Measurements from ENCODE around the gene EMD. TPM values are rescaled to one million over a fixed set of nuclear protein-coding genes. Genes with fewer than 3 reads are reported as not detected.
A peak's percentile ranks its signal among the peaks of the same experiment; 100 is the strongest.

The EMD gene
- total and polyA plus RNA-seq, 2 of the 13 experiments (the other 11 are each of a cell fraction or from before 2014, with no cell fraction given), result 14.5 to 14.9 TPM

GRCh38 chrX:154358829-154359228 is 20.3 kb upstream of the EMD start:
- Histone ChIP-seq H3K9me3 (ENCODE audit: low read length) (no peaks in the 10 kb centered on the region), H3K4me1 (ENCODE audit: insufficient read depth, low read length) (peaks cover 18% of the 10 kb centered on the region), H3K79me2 (ENCODE audit: insufficient read depth, low read length) (no peaks in the 10 kb centered on the region), H3K9ac (ENCODE audit: insufficient read depth, low read depth, low read length) (no peak overlapping the region), H4K20me1 (ENCODE audit: insufficient read depth, low read length) (peaks cover 3% of the 10 kb centered on the region; the same call in 1 of the 2 replicates), H3K27ac (ENCODE audit: extremely low read length, insufficient read depth, low read length) (no peak overlapping the region), H2AFZ (ENCODE audit: low read length) (no peak overlapping the region), H3K4me3 (replicated peaks in 1 of 3; ENCODE audit: insufficient read depth in 1 of 3, low read depth in 2 of 3, low read length in 3 of 3) (no peak overlapping the region), H3K4me2 (ENCODE audit: low read depth, low read length) (no peak overlapping the region), H3K27me3 (ENCODE audit: control insufficient read depth in 1 of 2, insufficient read depth in 2 of 2, low read length in 2 of 2) (no peaks in the 10 kb centered on the region), H3K36me3 (replicated peaks in 1 of 2; ENCODE audit: control insufficient read depth in 1 of 2, insufficient read depth in 2 of 2, low read length in 2 of 2) (peaks cover 26 to 49% of the 10 kb centered on the region in 2 experiments; a peak in 4 of 5 replicates)
- 63% methylated on average over 1 of the region's 6 CpGs for WGBS (ENCODE audit: low lambda C conversion rate)
- intact Hi-C loops (cut with micrococcal nuclease; ENCODE audit: unreplicated experiment), result loop anchor here (1.0 kb wide), 1 partner anchor 15 kb away; the partner anchor contains the start of gene FLNA
- POLR2A ChIA-PET, result no interaction called here
- no TSS peak for BruUV-seq (replicated peaks)
- DNase-seq (ENCODE audit: low spot score), result no peak
- ATAC-seq, result peak; percentile 26
- CTCF ChIA-PET (ENCODE audit: low intra/inter-chr PET ratio, low total read pairs), result no interaction called here
- in situ Hi-C loops (cut with HindIII; ENCODE audit: extremely low pct_ligation_motif_present, low pct_unique_long_range_greater_than_20kb), result no loop called here
- peak; percentile 55 for FAIRE-seq
- TF ChIP-seq ZNF652 (CRISPR knock-in tag; IDR thresholded peaks at IDR 0.05; ENCODE audit: borderline replicate concordance, low read depth) (no peak), ZFP36L2 (CRISPR knock-in tag; IDR thresholded peaks at IDR 0.05) (no peak), LCORL (IDR thresholded peaks at IDR 0.05) (no peak), LCORL (CRISPR knock-in tag; IDR thresholded peaks at IDR 0.05) (peak; percentile 76), ZFP91 (CRISPR knock-in tag; IDR thresholded peaks at IDR 0.05; ENCODE audit: borderline replicate concordance) (peak; percentile 68; the same call in 1 of the 2 replicates), HNRNPL (IDR thresholded peaks at IDR 0.05; ENCODE audit: low read depth, low read length) (peak; percentile 86), RXRA (CRISPR knock-in tag; IDR thresholded peaks at IDR 0.05) (peak; percentile 80), ZBTB34 (CRISPR knock-in tag; IDR thresholded peaks at IDR 0.05) (no peak), ZNF264 (CRISPR knock-in tag; IDR thresholded peaks at IDR 0.05) (peak; percentile 87), ESRRA (CRISPR knock-in tag; IDR thresholded peaks at IDR 0.05; ENCODE audit: low read depth) (peak; percentile 60; the same call in 1 of the 2 replicates), TBX2 (CRISPR knock-in tag; IDR thresholded peaks at IDR 0.05; ENCODE audit: borderline replicate concordance) (peak; percentile 21; the same call in 1 of the 2 replicates), SMYD3 (CRISPR knock-in tag; IDR thresholded peaks at IDR 0.05) (no peak), TOPORS (CRISPR knock-in tag; IDR thresholded peaks at IDR 0.05) (no peak), PAXIP1 (CRISPR knock-in tag; conservative IDR thresholded peaks at IDR 0.05) (peak; percentile 82), ZEB1 (IDR thresholded peaks at IDR 0.05; ENCODE audit: insufficient replicate concordance, low read depth) (peak; percentile 33), MTA1 (CRISPR knock-in tag; IDR thresholded peaks at IDR 0.05; ENCODE audit: borderline replicate concordance) (peak; percentile 66), ZBTB7A (CRISPR knock-in tag; IDR thresholded peaks at IDR 0.05) (0 out of 2 replicates have a peak, but pooled peaks have one; percentile 30)
